Suprapubic skin (tissue), 4 donors: Measurements from ENCODE around the gene JAK1. TPM values are rescaled to one million over a fixed set of nuclear protein-coding genes. Genes with fewer than 3 reads are reported as not detected.

Source experiments
- DNase-seq, 2 donors: peaks; one replicate each; pipeline ENCODE4 v3.0.0-alpha.2; 2019; ENCODE audit warnings: low spot score in 2 of 2
- H3K27ac ChIP-seq: fragments of 200-600 bp; sonication (generic); one replicate; pipeline ENCODE4 v1.5.1; 2019
- H3K27me3 ChIP-seq: fragments of 200-600 bp; sonication (generic); one replicate; pipeline ENCODE4 v1.5.1; 2019
- H3K36me3 ChIP-seq: fragments of 200-600 bp; sonication (generic); one replicate; pipeline ENCODE4 v1.5.1; 2019
- H3K4me1 ChIP-seq: fragments of 200-600 bp; sonication (generic); one replicate; pipeline ENCODE4 v1.5.1; 2019
- H3K4me3 ChIP-seq: fragments of 200-600 bp; sonication (generic); one replicate; pipeline ENCODE4 v1.5.1; 2019; ENCODE audit warnings: mild to moderate bottlenecking
- H3K9me3 ChIP-seq: fragments of 200-600 bp; sonication (generic); one replicate; pipeline ENCODE4 v1.5.1; 2019
- CTCF ChIP-seq, 2 donors: fragments of 200-600 bp in 1 of 2; fragments of 450-650 bp in 1 of 2; sonication (generic) in 1 of 2; IDR thresholded peaks; one replicate each; pipeline ENCODE4 v1.5.1; 2016 to 2019; ENCODE audit warnings: antibody characterized with exemption in 2 of 2, mild to moderate bottlenecking in 1 of 2, moderate library complexity in 1 of 2
- EP300 ChIP-seq: sonication (generic); formaldehyde crosslinking; IDR thresholded peaks from one replicate; pipeline ENCODE4 v1.6.1; 2017; ENCODE audit warnings: antibody characterized with exemption
- POLR2A ChIP-seq, 2 donors: fragments of 450-650 bp; IDR thresholded peaks; one replicate each; pipeline ENCODE4 v1.6.1; 2017; ENCODE audit warnings: antibody characterized with exemption in 2 of 2, mild to moderate bottlenecking in 2 of 2, moderate library complexity in 2 of 2
- POLR2AphosphoS5 ChIP-seq, 3 donors: sonication (generic); formaldehyde crosslinking; IDR thresholded peaks; one replicate each; pipeline ENCODE4 v1.6.1; 2017; ENCODE audit warnings: antibody characterized with exemption in 3 of 3
- WGBS: methylation state at CpG from one replicate; pipeline ENCODE4 v1.1.5; 2018; 5-methylcytosine and 5-hydroxymethylcytosine counted together
- total RNA-seq, 4 donors: library from RNA; depleted of rRNA; stranded (reverse); fragments of >200 nt; gene quantifications; one replicate each; pipeline ENCODE4 v1.1.0, GENCODE V29; 2016

JAK1 gene
- total RNA-seq, 4 donors from 2014 or later = 99.0 to 169 (median 127) TPM

DNA sequence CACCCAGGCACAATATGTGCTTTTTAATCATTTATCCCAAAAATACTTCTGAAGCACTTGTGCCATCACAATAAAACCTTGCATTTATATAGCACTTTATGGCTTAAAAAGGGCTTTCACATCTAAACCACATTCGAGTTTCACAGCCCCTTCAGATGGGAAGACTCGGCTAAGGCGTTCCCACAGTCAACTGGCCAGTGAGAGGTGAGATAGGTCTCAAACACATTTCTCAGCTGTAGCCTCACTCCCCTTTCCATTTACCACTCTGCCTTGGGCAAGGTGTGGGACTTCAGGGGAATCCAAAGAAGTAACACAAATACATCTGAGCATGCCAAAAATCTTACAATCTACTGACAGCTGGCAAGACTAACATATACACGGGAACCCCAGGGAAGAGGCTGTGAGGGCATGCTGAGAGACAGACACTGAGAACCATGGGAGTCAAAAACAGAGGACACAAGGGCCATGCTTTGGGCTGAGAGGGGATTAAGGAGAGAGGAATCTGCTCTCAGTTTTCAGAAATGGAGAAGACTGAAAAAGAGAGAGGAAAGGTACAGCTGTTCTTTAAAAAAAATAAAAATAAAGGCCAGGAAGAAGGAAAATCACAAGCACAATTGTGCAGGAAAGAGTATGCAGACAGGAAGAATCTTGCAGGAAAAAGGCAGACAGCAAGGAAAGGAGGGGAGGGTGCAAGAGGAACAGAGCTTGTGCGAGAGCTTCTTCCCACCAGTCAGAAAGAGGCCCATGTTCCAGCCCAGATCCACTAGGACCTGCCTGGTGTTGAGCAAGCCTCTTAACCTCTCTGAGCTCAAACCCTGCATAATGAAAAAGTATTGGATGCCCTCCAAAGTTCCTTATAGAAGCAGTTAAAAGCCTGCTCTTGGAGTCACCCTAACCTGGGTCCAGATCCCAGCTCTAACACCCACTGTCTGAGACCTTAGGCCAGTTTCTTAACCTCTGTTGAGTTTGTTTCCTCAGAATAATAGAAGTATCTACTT, 73.5 kb downstream of the JAK1 start:
- Histone ChIP-seq H3K4me3 (no peak overlapping the region), H3K36me3 (no peaks in the 10 kb centered on the region), H3K4me1 (peaks cover 75% of the 10 kb centered on the region), H3K27me3 (no peaks in the 10 kb centered on the region), H3K27ac (no peak overlapping the region), H3K9me3 (no peaks in the 10 kb centered on the region)
- no peak for DNase-seq
- TF ChIP-seq POLR2AphosphoS5 (IDR thresholded peaks at IDR 0.05) = no peak
- TF ChIP-seq POLR2A (IDR thresholded peaks at IDR 0.05) = no peak
- TF ChIP-seq EP300 = no peak
- no peak for TF ChIP-seq CTCF (IDR thresholded peaks at IDR 0.05)
- WGBS = 59% methylated on average over 5 of the region's 5 CpGs

- no peak for DNase-seq
- no peaks in the 10 kb centered on the region for H3K9me3 ChIP-seq
- TF ChIP-seq EP300 = no peak
- TF ChIP-seq POLR2AphosphoS5 (IDR thresholded peaks at IDR 0.05) = no peak
- TF ChIP-seq POLR2A (IDR thresholded peaks at IDR 0.05) = no peak
- no peak for TF ChIP-seq CTCF (IDR thresholded peaks at IDR 0.05)
- peaks cover 62% of the 10 kb centered on the region for H3K4me1 ChIP-seq
- WGBS = 42% methylated on average over 3 of the region's 3 CpGs
- no peaks in the 10 kb centered on the region for H3K36me3 ChIP-seq
- no peak overlapping the region for H3K27ac ChIP-seq
- H3K27me3 ChIP-seq = no peaks in the 10 kb centered on the region
- H3K4me3 ChIP-seq = no peak overlapping the region
These were observed 74.9 kb downstream of the JAK1 start for GRCh38 chr1:64891448-64891825.

DNA sequence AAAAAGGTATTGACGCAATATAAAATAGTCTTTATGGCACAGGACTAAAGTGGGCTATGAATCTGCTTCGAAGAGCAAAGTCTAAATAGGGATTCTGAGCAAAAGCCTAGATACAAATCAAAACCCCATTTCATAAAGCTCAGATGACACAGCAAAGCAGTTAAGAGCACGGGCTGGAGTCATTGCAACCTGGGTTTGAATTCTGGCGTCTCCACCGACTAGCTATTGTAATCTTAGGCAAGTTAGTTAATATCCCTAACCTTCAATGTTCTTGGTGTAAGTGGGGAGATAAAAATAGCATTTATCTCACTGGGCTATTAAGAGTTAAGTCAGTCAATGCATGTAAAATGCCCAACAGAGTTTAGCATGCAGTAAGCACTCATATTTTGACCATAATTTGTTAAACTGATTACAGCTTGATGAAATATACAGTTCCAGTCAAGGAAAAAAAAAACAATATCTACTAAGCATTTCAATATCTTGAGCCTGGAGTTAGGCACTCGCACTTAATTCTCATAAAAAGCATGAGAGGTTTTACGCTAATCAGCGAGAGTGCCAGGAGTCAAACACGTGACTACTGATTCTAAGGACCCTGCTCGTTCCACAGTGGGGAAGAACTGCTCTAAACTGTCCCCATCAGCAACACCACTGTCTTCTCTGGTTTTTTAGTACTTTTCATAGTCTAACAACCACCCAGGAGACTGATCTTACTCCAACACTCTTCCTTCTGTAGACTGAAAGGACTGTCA, 75.5 kb downstream of the JAK1 start:
- H3K27me3 ChIP-seq = no peaks in the 10 kb centered on the region
- DNase-seq = no peak
- no peaks in the 10 kb centered on the region for H3K36me3 ChIP-seq
- no peak for TF ChIP-seq CTCF (IDR thresholded peaks at IDR 0.05)
- H3K9me3 ChIP-seq = no peaks in the 10 kb centered on the region
- H3K27ac ChIP-seq = no peak overlapping the region
- WGBS = 78% methylated on average over 10 of the region's 10 CpGs
- H3K4me1 ChIP-seq = peaks cover 57% of the 10 kb centered on the region
- no peak overlapping the region for H3K4me3 ChIP-seq

GRCh38 chr1:64887689-64888217, 78.6 kb downstream of the JAK1 start:
- H3K36me3 ChIP-seq = peaks cover 10% of the 10 kb centered on the region
- H3K4me3 ChIP-seq = no peak overlapping the region
- H3K27ac ChIP-seq = no peak overlapping the region
- 83% methylated on average over 4 of the region's 4 CpGs for WGBS
- H3K4me1 ChIP-seq = peaks cover 25% of the 10 kb centered on the region
- TF ChIP-seq EP300 = no peak
- no peak for TF ChIP-seq CTCF (IDR thresholded peaks at IDR 0.05)
- TF ChIP-seq POLR2AphosphoS5 (IDR thresholded peaks at IDR 0.05) = no peak
- no peak for TF ChIP-seq POLR2A (IDR thresholded peaks at IDR 0.05)
- DNase-seq = no peak
- H3K9me3 ChIP-seq = no peaks in the 10 kb centered on the region
- H3K27me3 ChIP-seq = no peaks in the 10 kb centered on the region

DNA sequence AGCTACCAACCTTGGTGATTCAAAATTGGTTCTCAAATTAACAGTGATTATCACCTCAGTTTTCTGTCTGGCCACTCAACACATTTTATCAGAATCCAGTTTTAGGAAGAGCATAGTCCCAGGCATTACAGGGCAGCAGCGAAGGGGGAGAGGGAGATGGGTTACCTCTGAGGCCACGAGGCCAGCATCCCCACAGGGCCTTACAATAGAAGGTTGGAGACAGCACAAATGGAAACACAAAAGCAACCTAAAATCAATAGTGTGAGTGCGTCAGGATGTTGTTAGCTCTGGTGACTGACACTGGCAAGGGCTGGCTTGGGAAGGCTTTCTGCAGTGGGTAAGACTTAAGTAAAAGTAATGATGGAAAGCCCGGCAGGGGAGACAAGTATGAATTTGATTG, 79.5 kb downstream of the JAK1 start:
- TF ChIP-seq CTCF (IDR thresholded peaks at IDR 0.05) = no peak
- TF ChIP-seq POLR2A (IDR thresholded peaks at IDR 0.05) = no peak
- TF ChIP-seq POLR2AphosphoS5 (IDR thresholded peaks at IDR 0.05) = no peak
- TF ChIP-seq EP300 = no peak
- H3K9me3 ChIP-seq = no peaks in the 10 kb centered on the region
- no peak for DNase-seq
- no peak overlapping the region for H3K4me3 ChIP-seq
- no peak overlapping the region for H3K27ac ChIP-seq
- 85% methylated on average over 4 of the region's 4 CpGs for WGBS
- no peaks in the 10 kb centered on the region for H3K27me3 ChIP-seq
- H3K4me1 ChIP-seq = peaks cover 22% of the 10 kb centered on the region
- H3K36me3 ChIP-seq = peaks cover 17% of the 10 kb centered on the region
